HepG2 (cell line): ENCODE results near the gene C6orf136. TPM values are rescaled to one million over a fixed set of nuclear protein-coding genes. Genes with fewer than 3 reads are reported as not detected.

Experiments
- AKAP8 ChIP-seq: sonication (generic); formaldehyde crosslinking; IDR thresholded peaks from 2 replicates; pipeline ENCODE4 v1.5.1; 2020; ENCODE audit warnings: mild to moderate bottlenecking, missing genetic modification reagents
- ATRX ChIP-seq: sonication (generic); formaldehyde crosslinking; IDR thresholded peaks from 2 replicates; pipeline ENCODE4 v1.4.0; 2020; ENCODE audit warnings: missing genetic modification reagents, borderline replicate concordance
- CAMTA2 ChIP-seq: sonication (generic); formaldehyde crosslinking; IDR thresholded peaks from 2 replicates; pipeline ENCODE4 v1.4.0; 2020; ENCODE audit warnings: mild to moderate bottlenecking, missing genetic modification reagents, borderline replicate concordance
- CHD2 ChIP-seq: IDR thresholded peaks from 2 replicates; pipeline ENCODE4 v1.6.1; 2011; ENCODE audit warnings: low read depth, low read length, improper control_type of control experiment
- ETV5 ChIP-seq: IDR thresholded peaks from 2 replicates; pipeline ENCODE4 v1.6.1; 2018; ENCODE audit warnings: missing biosample characterization, missing genetic modification reagents, inconsistent platforms, borderline replicate concordance
- FOXA1 ChIP-seq, 2 experiments: fragments of 450-650 bp in 1 of 2; sonication (generic) in 1 of 2; formaldehyde crosslinking in 1 of 2; IDR thresholded peaks; 2 replicates each; pipeline versions ENCODE4 v1.4.0 to v1.6.1; 2016 to 2020; ENCODE audit warnings: missing genetic modification reagents in 1 of 2
- GATAD1 ChIP-seq: IDR thresholded peaks from 2 replicates; pipeline ENCODE4 v1.6.1; 2016; ENCODE audit warnings: missing genetic modification reagents, missing compliant biosample characterization
- HDAC1 ChIP-seq: sonication (generic); formaldehyde crosslinking; IDR thresholded peaks from 2 replicates; pipeline ENCODE4 v1.5.1; 2020; ENCODE audit warnings: mild to moderate bottlenecking, missing genetic modification reagents
- KLF15 ChIP-seq: sonication (generic); formaldehyde crosslinking; IDR thresholded peaks from 2 replicates; pipeline ENCODE4 v1.8.1; 2023; ENCODE audit warnings: borderline replicate concordance, mild to moderate bottlenecking, inconsistent platforms, missing genetic modification reagents, mixed read lengths
- NR2F6 ChIP-seq, 2 experiments: IDR thresholded peaks; 2 replicates each; pipeline ENCODE4 v1.6.1; 2016; ENCODE audit warnings: antibody characterized with exemption in 1 of 2, mild to moderate bottlenecking in 1 of 2
- PHF21A ChIP-seq: sonication (generic); formaldehyde crosslinking; IDR thresholded peaks from 2 replicates; pipeline ENCODE4 v1.5.0; 2020; ENCODE audit warnings: mild to moderate bottlenecking, missing genetic modification reagents
- RXRB ChIP-seq: IDR thresholded peaks from 2 replicates; pipeline ENCODE4 v1.6.1; 2016; ENCODE audit warnings: borderline replicate concordance, missing genetic modification reagents, missing compliant biosample characterization
- SMAD9 ChIP-seq: sonication (generic); formaldehyde crosslinking; IDR thresholded peaks from 2 replicates; pipeline ENCODE4 v1.5.1; 2020; ENCODE audit warnings: mild to moderate bottlenecking, missing genetic modification reagents
- TGIF2 ChIP-seq: IDR thresholded peaks from 2 replicates; pipeline ENCODE4 v1.6.1; 2016; ENCODE audit warnings: control low read depth, missing compliant biosample characterization
- ZNF143 ChIP-seq: sonication (generic); formaldehyde crosslinking; IDR thresholded peaks from 2 replicates; pipeline ENCODE4 v1.4.0; 2020; ENCODE audit warnings: missing genetic modification reagents
- ZNF292 ChIP-seq: sonication (generic); formaldehyde crosslinking; IDR thresholded peaks from 2 replicates; pipeline ENCODE4 v1.8.1; 2022; ENCODE audit warnings: mild to moderate bottlenecking, low read depth, missing genetic modification reagents, borderline replicate concordance
- ZNF317 ChIP-seq: sonication (generic); formaldehyde crosslinking; IDR thresholded peaks from 2 replicates; pipeline ENCODE4 v1.5.0; 2020; ENCODE audit warnings: mild to moderate bottlenecking, missing genetic modification reagents
- ZNF569 ChIP-seq: sonication (generic); formaldehyde crosslinking; IDR thresholded peaks from 2 replicates; pipeline ENCODE4 v1.5.0; 2020; ENCODE audit warnings: mild to moderate bottlenecking, missing genetic modification reagents, moderate library complexity, borderline replicate concordance
- ZNF619 ChIP-seq: sonication (generic); formaldehyde crosslinking; IDR thresholded peaks from 2 replicates; pipeline ENCODE4 v1.4.0; 2020; ENCODE audit warnings: mild to moderate bottlenecking, missing genetic modification reagents
- ZNF850 ChIP-seq: sonication (generic); formaldehyde crosslinking; conservative IDR thresholded peaks from 2 replicates; pipeline ENCODE4 v1.9.0; 2021; ENCODE audit warnings: mild to moderate bottlenecking, missing genetic modification reagents
- polyA plus RNA-seq, 8 experiments: library from polyadenylated mRNA; depleted of rRNA in 3 of 8; stranded (reverse) in 7 of 8; unstranded in 1 of 8; fragments of >200 nt; fragmentation: Illumina TruSeq in 4 of 8; extraction: Trizol in 4 of 8; gene quantifications; 2 replicates each; pipeline versions ENCODE4 v1.2.1 to v1.2.3, GENCODE V29; 2011 to 2016; ENCODE audit warnings: low read depth in 4 of 8, missing spikeins in 1 of 8, mixed read lengths in 1 of 8; ENCODE audit not compliant: insufficient read depth in 1 of 8
- total RNA-seq, 5 experiments: library from RNA; depleted of rRNA; stranded (reverse); fragments of >200 nt; fragmentation: Illumina TruSeq; extraction: Trizol; gene quantifications; 2 replicates each; pipeline ENCODE4 v1.2.3, GENCODE V29; 2016; ENCODE audit warnings: low read depth in 1 of 5
- TF ChIP-seq, protein P1 (sequence below): sonication (generic); formaldehyde crosslinking; IDR thresholded peaks from 2 replicates; pipeline ENCODE4 v1.9.0; 2021; ENCODE audit warnings: missing genetic modification reagents, borderline replicate concordance
- TF ChIP-seq, protein P2 (sequence below): sonication (generic); formaldehyde crosslinking; IDR thresholded peaks from 2 replicates; pipeline ENCODE4 v1.8.0; 2022; ENCODE audit warnings: mild to moderate bottlenecking, missing genetic modification reagents, borderline replicate concordance
- TF ChIP-seq, protein P3 (sequence below): sonication (generic); formaldehyde crosslinking; IDR thresholded peaks from 2 replicates; pipeline ENCODE4 v1.5.1; 2020; ENCODE audit warnings: mild to moderate bottlenecking, missing genetic modification reagents, moderate library complexity

C6orf136 gene
- total and polyA plus RNA-seq, 2 of the 13 experiments (the other 11 are each of a cell fraction or from before 2014, with no cell fraction given) = 12.0 to 26.2 TPM

DNA sequence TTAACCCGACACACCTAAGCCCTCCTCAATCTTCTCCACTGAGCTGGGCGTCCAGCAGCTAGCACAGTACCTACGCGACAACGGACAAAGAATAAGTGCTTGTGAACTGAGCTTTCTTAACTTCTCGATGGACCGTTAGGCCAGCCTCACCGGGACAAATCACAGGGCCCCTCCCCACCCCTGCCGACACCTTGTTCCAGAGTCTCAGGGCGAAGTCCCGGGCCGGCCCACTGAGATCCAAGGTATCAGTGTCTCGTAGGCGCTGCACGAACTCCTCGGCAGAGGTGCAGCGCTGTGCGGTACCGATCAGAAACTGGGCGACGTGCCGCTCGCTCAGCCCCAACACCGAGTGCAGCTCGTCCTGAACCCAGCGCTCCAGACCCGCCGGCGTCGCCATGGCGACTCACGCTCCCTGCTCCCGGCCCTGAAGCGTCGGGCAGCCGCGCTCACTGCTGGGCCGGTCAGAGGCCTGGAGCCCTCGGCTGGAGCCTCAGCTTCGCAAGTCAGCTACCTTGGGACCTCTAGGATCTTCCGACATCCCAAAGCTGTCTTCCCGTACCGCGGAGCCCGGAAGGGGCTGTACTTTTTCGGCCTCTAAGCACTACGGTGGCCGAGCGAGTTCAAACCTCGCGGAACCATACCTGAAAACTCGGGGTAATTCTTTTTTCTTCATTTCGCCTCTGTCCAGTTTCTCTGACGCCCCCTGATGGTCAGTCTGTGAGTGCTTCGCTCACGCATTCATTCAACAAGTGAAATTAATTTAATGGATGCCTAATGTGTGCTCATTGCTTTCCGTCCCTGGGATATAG is 25.7 kb downstream of the C6orf136 start, which contains the start of gene DHX16 (continued):
- TF ChIP-seq PHF21A (CRISPR knock-in tag) (peak; percentile 94; the same call in 1 of the 2 replicates), TGIF2 (CRISPR knock-in tag) (no peak), KLF15 (CRISPR knock-in tag) (peak; percentile 72; the same call in 1 of the 2 replicates), ETV5 (CRISPR knock-in tag) (peak; percentile 85; the same call in 1 of the 2 replicates), SMAD9 (no peak), NR2F6 (IDR thresholded peaks at IDR 0.05) (peak; percentile 49; the same call in 1 of the 2 replicates), NR2F6 (CRISPR knock-in tag; IDR thresholded peaks at IDR 0.05) (peak; percentile 61; the same call in 1 of the 2 replicates), CAMTA2 (no peak), RXRB (CRISPR knock-in tag) (peak; percentile 80; the same call in 1 of the 2 replicates), ZNF292 (CRISPR knock-in tag) (peak; percentile 45; the same call in 1 of the 2 replicates), HDAC1 (CRISPR knock-in tag) (peak; percentile 91), ZNF619 (peak; percentile 98), AKAP8 (no peak), CHD2 (peak; percentile 91), ZNF143 (CRISPR knock-in tag) (peak; percentile 30; the same call in 1 of the 2 replicates), ZNF569 (CRISPR knock-in tag) (no peak), ZNF850 (peak; percentile 82; the same call in 1 of the 2 replicates), ZNF317 (CRISPR knock-in tag) (peak; percentile 59; the same call in 1 of the 2 replicates), FOXA1 (IDR thresholded peaks at IDR 0.05) (no peak), FOXA1 (CRISPR knock-in tag; IDR thresholded peaks at IDR 0.05) (peak; percentile 28; the same call in 1 of the 2 replicates), ATRX (no peak), GATAD1 (CRISPR knock-in tag) (peak; percentile 96)
- TF ChIP-seq, protein P1, sequence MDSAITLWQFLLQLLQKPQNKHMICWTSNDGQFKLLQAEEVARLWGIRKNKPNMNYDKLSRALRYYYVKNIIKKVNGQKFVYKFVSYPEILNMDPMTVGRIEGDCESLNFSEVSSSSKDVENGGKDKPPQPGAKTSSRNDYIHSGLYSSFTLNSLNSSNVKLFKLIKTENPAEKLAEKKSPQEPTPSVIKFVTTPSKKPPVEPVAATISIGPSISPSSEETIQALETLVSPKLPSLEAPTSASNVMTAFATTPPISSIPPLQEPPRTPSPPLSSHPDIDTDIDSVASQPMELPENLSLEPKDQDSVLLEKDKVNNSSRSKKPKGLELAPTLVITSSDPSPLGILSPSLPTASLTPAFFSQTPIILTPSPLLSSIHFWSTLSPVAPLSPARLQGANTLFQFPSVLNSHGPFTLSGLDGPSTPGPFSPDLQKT (CRISPR knock-in tag) = no peak
- TF ChIP-seq, protein P2, sequence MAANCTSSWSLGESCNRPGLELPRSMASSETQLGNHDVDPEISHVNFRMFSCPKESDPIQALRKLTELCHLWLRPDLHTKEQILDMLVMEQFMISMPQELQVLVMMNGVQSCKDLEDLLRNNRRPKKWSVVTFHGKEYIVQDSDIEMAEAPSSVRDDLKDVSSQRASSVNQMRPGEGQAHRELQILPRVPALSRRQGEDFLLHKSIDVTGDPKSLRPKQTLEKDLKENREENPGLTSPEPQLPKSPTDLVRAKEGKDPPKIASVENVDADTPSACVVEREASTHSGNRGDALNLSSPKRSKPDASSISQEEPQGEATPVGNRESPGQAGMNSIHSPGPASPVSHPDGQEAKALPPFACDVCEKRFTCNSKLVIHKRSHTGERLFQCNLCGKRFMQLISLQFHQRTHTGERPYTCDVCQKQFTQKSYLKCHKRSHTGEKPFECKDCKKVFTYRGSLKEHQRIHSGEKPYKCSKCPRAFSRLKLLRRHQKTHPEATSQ (CRISPR knock-in tag) = peak; percentile 73; the same call in 1 of the 2 replicates
- TF ChIP-seq, protein P3, sequence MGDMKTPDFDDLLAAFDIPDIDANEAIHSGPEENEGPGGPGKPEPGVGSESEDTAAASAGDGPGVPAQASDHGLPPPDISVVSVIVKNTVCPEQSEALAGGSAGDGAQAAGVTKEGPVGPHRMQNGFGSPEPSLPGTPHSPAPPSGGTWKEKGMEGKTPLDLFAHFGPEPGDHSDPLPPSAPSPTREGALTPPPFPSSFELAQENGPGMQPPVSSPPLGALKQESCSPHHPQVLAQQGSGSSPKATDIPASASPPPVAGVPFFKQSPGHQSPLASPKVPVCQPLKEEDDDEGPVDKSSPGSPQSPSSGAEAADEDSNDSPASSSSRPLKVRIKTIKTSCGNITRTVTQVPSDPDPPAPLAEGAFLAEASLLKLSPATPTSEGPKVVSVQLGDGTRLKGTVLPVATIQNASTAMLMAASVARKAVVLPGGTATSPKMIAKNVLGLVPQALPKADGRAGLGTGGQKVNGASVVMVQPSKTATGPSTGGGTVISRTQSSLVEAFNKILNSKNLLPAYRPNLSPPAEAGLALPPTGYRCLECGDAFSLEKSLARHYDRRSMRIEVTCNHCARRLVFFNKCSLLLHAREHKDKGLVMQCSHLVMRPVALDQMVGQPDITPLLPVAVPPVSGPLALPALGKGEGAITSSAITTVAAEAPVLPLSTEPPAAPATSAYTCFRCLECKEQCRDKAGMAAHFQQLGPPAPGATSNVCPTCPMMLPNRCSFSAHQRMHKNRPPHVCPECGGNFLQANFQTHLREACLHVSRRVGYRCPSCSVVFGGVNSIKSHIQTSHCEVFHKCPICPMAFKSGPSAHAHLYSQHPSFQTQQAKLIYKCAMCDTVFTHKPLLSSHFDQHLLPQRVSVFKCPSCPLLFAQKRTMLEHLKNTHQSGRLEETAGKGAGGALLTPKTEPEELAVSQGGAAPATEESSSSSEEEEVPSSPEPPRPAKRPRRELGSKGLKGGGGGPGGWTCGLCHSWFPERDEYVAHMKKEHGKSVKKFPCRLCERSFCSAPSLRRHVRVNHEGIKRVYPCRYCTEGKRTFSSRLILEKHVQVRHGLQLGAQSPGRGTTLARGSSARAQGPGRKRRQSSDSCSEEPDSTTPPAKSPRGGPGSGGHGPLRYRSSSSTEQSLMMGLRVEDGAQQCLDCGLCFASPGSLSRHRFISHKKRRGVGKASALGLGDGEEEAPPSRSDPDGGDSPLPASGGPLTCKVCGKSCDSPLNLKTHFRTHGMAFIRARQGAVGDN = peak; percentile 89
